ENCODE results near the gene PDE8A. TPM values are rescaled to one million over a fixed set of nuclear protein-coding genes. Genes with fewer than 3 reads are reported as not detected.
"Not testable (repeated sequence)": the region's sequence is repeated elsewhere in the genome, so short reads cannot be mapped to it uniquely, and the experiment has no call there.

PDE8A gene
- total RNA-seq, 5 donors from 2014 or later (not counting 1 experiment from before 2014, with no cell fraction given), result 21.5 to 33.7 (median 25.1) TPM

GRCh38 chr15:84985158-84985557, 3.5 kb downstream of the PDE8A start:
- H3K27ac ChIP-seq (ENCODE audit: low read length), result no peak overlapping the region
- peaks cover 59 to 67% (median 60%) of the 10 kb centered on the region in 3 donors for H3K4me1 Mint-ChIP-seq
- POLR2A ChIA-PET, result no interaction called here
- H3K36me3 ChIP-seq (ENCODE audit: control insufficient read depth in 2 of 2, extremely low read depth in 1 of 2, insufficient read depth in 1 of 2, low read length in 1 of 2), result no peaks in the 10 kb centered on the region
- CTCF ChIA-PET, result no interaction called here
- H3K27me3 Mint-ChIP-seq, result no peaks in the 10 kb centered on the region
- no peaks in the 10 kb centered on the region for H3K27me3 ChIP-seq (replicated peaks in 1 of 2; ENCODE audit: control insufficient read depth in 2 of 2, extremely low read depth in 1 of 2, insufficient read depth in 2 of 2, low read length in 1 of 2)
- peak overlapping the region; percentile 68 to 70 for H3K27ac Mint-ChIP-seq
- no peak overlapping the region for H3K4me3 ChIP-seq (ENCODE audit: control insufficient read depth in 1 of 2, extremely low read depth in 1 of 2, low read length in 1 of 2)
- H3K4me1 ChIP-seq (ENCODE audit: control insufficient read depth in 1 of 2, extremely low read depth in 1 of 2, insufficient read depth in 2 of 2, low read length in 2 of 2), result peaks cover 19 to 36% of the 10 kb centered on the region in 2 experiments
- no peak for DNase-seq
- no CpG with 5 or more reads among the region's 2 CpGs for WGBS (ENCODE audit: insufficient coverage)
- no peak for ATAC-seq (replicated peaks in 1 of 4)
- H3K9me3 Mint-ChIP-seq, result no peaks in the 10 kb centered on the region
- no peaks in the 10 kb centered on the region for H3K9me3 ChIP-seq
- H3K36me3 Mint-ChIP-seq, result no peaks in the 10 kb centered on the region
- H3K4me3 Mint-ChIP-seq, result no peak overlapping the region

- H3K36me3 Mint-ChIP-seq; H3K9me3 ChIP-seq; H3K9me3 Mint-ChIP-seq; ATAC-seq (replicated peaks in 1 of 4); H3K4me3 Mint-ChIP-seq; H3K4me3 ChIP-seq (ENCODE audit: control insufficient read depth in 1 of 2, extremely low read depth in 1 of 2, low read length in 1 of 2); H3K36me3 ChIP-seq (ENCODE audit: control insufficient read depth in 2 of 2, extremely low read depth in 1 of 2, insufficient read depth in 1 of 2, low read length in 1 of 2); DNase-seq; CTCF ChIA-PET; H3K27me3 ChIP-seq (replicated peaks in 1 of 2; ENCODE audit: control insufficient read depth in 2 of 2, extremely low read depth in 1 of 2, insufficient read depth in 2 of 2, low read length in 1 of 2); H3K27me3 Mint-ChIP-seq: not testable (repeated sequence)
- H3K4me1 Mint-ChIP-seq, result peaks cover 72 to 87% (median 78%) of the 10 kb centered on the region in 3 donors
- no CpG with 5 or more reads among the region's 9 CpGs for WGBS (ENCODE audit: insufficient coverage)
- peaks cover 19 to 26% of the 10 kb centered on the region in 2 experiments for H3K4me1 ChIP-seq (ENCODE audit: control insufficient read depth in 1 of 2, extremely low read depth in 1 of 2, insufficient read depth in 2 of 2, low read length in 2 of 2)
- peak overlapping the region; percentile 52 to 68 for H3K27ac Mint-ChIP-seq
- H3K27ac ChIP-seq (ENCODE audit: low read length), result peak overlapping the region; percentile 70
- POLR2A ChIA-PET, result interaction anchor here in 1 of 2 donors (0.6 kb wide), 1 partner anchor 19 kb away, joined by 7 read pairs; no protein-coding TSS in a partner anchor
Observed at GRCh38 chr15:84987351-84987750, 5.7 kb downstream of the PDE8A start.

- no peaks in the 10 kb centered on the region for H3K27me3 ChIP-seq (replicated peaks in 1 of 2; ENCODE audit: control insufficient read depth in 2 of 2, extremely low read depth in 1 of 2, insufficient read depth in 2 of 2, low read length in 1 of 2)
- Mint-ChIP-seq H3K9me3 (no peaks in the 10 kb centered on the region), H3K27me3 (no peaks in the 10 kb centered on the region), H3K36me3 (no peaks in the 10 kb centered on the region), H3K27ac (peak overlapping the region; percentile 96 to 98), H3K4me1 (peaks cover 70 to 86% (median 77%) of the 10 kb centered on the region in 3 donors), H3K4me3 (peak overlapping the region; percentile 39 to 59 (median 59))
- no peaks in the 10 kb centered on the region for H3K9me3 ChIP-seq
- peaks cover 15 to 21% of the 10 kb centered on the region in 2 experiments for H3K4me1 ChIP-seq (ENCODE audit: control insufficient read depth in 1 of 2, extremely low read depth in 1 of 2, insufficient read depth in 2 of 2, low read length in 2 of 2)
- WGBS (ENCODE audit: insufficient coverage), result 47% methylated on average over 2 of the region's 3 CpGs
- ChIA-PET POLR2A (interaction anchor here in 1 of 2 donors (0.5 kb wide), 1 partner anchor 131 kb away, joined by 3 read pairs; no protein-coding TSS in a partner anchor), CTCF (interaction anchor here (0.5 to 1.6 kb wide), 3 partner anchors 16 to 118 kb away, joined by 3 to 6 read pairs (median 4); no protein-coding TSS in a partner anchor)
- DNase-seq (peak in 1 of 35 experiments; percentile 25), ATAC-seq (replicated peaks in 1 of 4) (peak; percentile 72 to 78 (median 76))
- no peaks in the 10 kb centered on the region for H3K36me3 ChIP-seq (ENCODE audit: control insufficient read depth in 2 of 2, extremely low read depth in 1 of 2, insufficient read depth in 1 of 2, low read length in 1 of 2)
- peak overlapping the region; percentile 70 for H3K27ac ChIP-seq (ENCODE audit: low read length)
- H3K4me3 ChIP-seq (ENCODE audit: control insufficient read depth in 1 of 2, extremely low read depth in 1 of 2, low read length in 1 of 2), result no peak overlapping the region
Observed at GRCh38 chr15:84987949-84988624, 6.4 kb downstream of the PDE8A start.

GRCh38 chr15:84988909-84989644, 7.4 kb downstream of the PDE8A start:
- H3K27me3 ChIP-seq (replicated peaks in 1 of 2; ENCODE audit: control insufficient read depth in 2 of 2, extremely low read depth in 1 of 2, insufficient read depth in 2 of 2, low read length in 1 of 2), result no peaks in the 10 kb centered on the region
- ChIA-PET POLR2A (interaction anchor here in 1 of 2 donors (0.5 kb wide), 1 partner anchor 30 kb away, joined by 9 read pairs; no protein-coding TSS in a partner anchor), CTCF (interaction anchor here in 1 of 2 donors (1.1 to 1.6 kb wide), 3 partner anchors 10 to 98 kb away, joined by 3 to 6 read pairs (median 3); no protein-coding TSS in a partner anchor)
- no peaks in the 10 kb centered on the region for H3K27me3 Mint-ChIP-seq
- H3K27ac ChIP-seq (ENCODE audit: low read length), result peak overlapping the region; percentile 70
- no CpG with 5 or more reads among the region's 2 CpGs for WGBS (ENCODE audit: insufficient coverage)
- H3K9me3 ChIP-seq, result no peaks in the 10 kb centered on the region
- H3K4me3 Mint-ChIP-seq, result peak overlapping the region in 1 of 3 donors; percentile 59
- H3K36me3 ChIP-seq (ENCODE audit: control insufficient read depth in 2 of 2, extremely low read depth in 1 of 2, insufficient read depth in 1 of 2, low read length in 1 of 2), result no peaks in the 10 kb centered on the region
- H3K4me3 ChIP-seq (ENCODE audit: control insufficient read depth in 1 of 2, extremely low read depth in 1 of 2, low read length in 1 of 2), result no peak overlapping the region
- H3K27ac Mint-ChIP-seq, result peak overlapping the region; percentile 96 to 98
- peaks cover 3% of the 10 kb centered on the region for H3K36me3 Mint-ChIP-seq
- peaks cover 66 to 79% (median 69%) of the 10 kb centered on the region in 3 donors for H3K4me1 Mint-ChIP-seq
- peaks cover 15 to 19% of the 10 kb centered on the region in 2 experiments for H3K4me1 ChIP-seq (ENCODE audit: control insufficient read depth in 1 of 2, extremely low read depth in 1 of 2, insufficient read depth in 2 of 2, low read length in 2 of 2)
- no peaks in the 10 kb centered on the region for H3K9me3 Mint-ChIP-seq
- DNase-seq, result no peak
- ATAC-seq (replicated peaks in 1 of 4), result no peak

- peak overlapping the region; percentile 16 for H3K27ac ChIP-seq (ENCODE audit: low read length)
- no peaks in the 10 kb centered on the region for H3K27me3 Mint-ChIP-seq
- ATAC-seq (replicated peaks in 1 of 4) (no peak), DNase-seq (no peak)
- peaks cover 61 to 74% (median 62%) of the 10 kb centered on the region in 3 donors for H3K4me1 Mint-ChIP-seq
- no peaks in the 10 kb centered on the region for H3K9me3 ChIP-seq
- peaks cover 15 to 19% of the 10 kb centered on the region in 2 experiments for H3K4me1 ChIP-seq (ENCODE audit: control insufficient read depth in 1 of 2, extremely low read depth in 1 of 2, insufficient read depth in 2 of 2, low read length in 2 of 2)
- H3K4me3 ChIP-seq (ENCODE audit: control insufficient read depth in 1 of 2, extremely low read depth in 1 of 2, low read length in 1 of 2), result no peak overlapping the region
- no peaks in the 10 kb centered on the region for H3K9me3 Mint-ChIP-seq
- ChIA-PET POLR2A (interaction anchor here in 1 of 2 donors (0.5 kb wide), 1 partner anchor 667 kb away, joined by 6 read pairs; no protein-coding TSS in a partner anchor), CTCF (interaction anchor here in 1 of 2 donors (0.6 kb wide), 1 partner anchor 26 kb away, joined by 3 read pairs; no protein-coding TSS in a partner anchor)
- peaks cover 3% of the 10 kb centered on the region for H3K36me3 Mint-ChIP-seq
- no peak overlapping the region for H3K4me3 Mint-ChIP-seq
- H3K27ac Mint-ChIP-seq, result peak overlapping the region; percentile 49 to 61
- no CpG with 5 or more reads among the region's 1 CpG for WGBS (ENCODE audit: insufficient coverage)
- H3K36me3 ChIP-seq (ENCODE audit: control insufficient read depth in 2 of 2, extremely low read depth in 1 of 2, insufficient read depth in 1 of 2, low read length in 1 of 2), result no peaks in the 10 kb centered on the region
- no peaks in the 10 kb centered on the region for H3K27me3 ChIP-seq (replicated peaks in 1 of 2; ENCODE audit: control insufficient read depth in 2 of 2, extremely low read depth in 1 of 2, insufficient read depth in 2 of 2, low read length in 1 of 2)
Observed at GRCh38 chr15:84990507-84990906, 8.9 kb downstream of the PDE8A start.

Measured in T-cell (primary cell).